Mesendoderm (in vitro differentiated cells): ENCODE data around the gene GABRD.

Experiments
- DNase-seq: peaks from one replicate; pipeline ENCODE4 v3.0.0; 2013
- H2AK5ac ChIP-seq: 2 replicates; pipeline ENCODE4 v1.6.1; 2013; ENCODE audit warnings: low read length, inconsistent platforms
- H2BK120ac ChIP-seq: 2 replicates; pipeline ENCODE4 v1.6.1; 2013; ENCODE audit warnings: low read depth, mild to moderate bottlenecking, low read length, moderate library complexity, mixed read lengths
- H2BK15ac ChIP-seq: replicated peaks from 2 replicates; pipeline ENCODE4 v1.6.1; 2013; ENCODE audit warnings: low read depth, mild to moderate bottlenecking, moderate library complexity
- H2BK5ac ChIP-seq: 2 replicates; pipeline ENCODE4 v1.6.1; 2013; ENCODE audit warnings: low read length, inconsistent platforms
- H3K18ac ChIP-seq: 2 replicates; pipeline ENCODE4 v1.6.1; 2013; ENCODE audit warnings: mild to moderate bottlenecking, low read length, mixed read lengths
- H3K23ac ChIP-seq: one replicate; pipeline ENCODE4 v1.6.1; 2013; ENCODE audit warnings: low read length
- H3K27ac ChIP-seq: 2 replicates; pipeline ENCODE4 v1.5.1; 2013; ENCODE audit warnings: low read depth, mild to moderate bottlenecking, inconsistent platforms, low read length, moderate library complexity
- H3K27me3 ChIP-seq: 2 replicates; pipeline ENCODE4 v1.6.1; 2013; ENCODE audit warnings: low read length, control low read depth, mild to moderate bottlenecking, inconsistent platforms; ENCODE audit not compliant: insufficient read depth, poor library complexity
- H3K36me3 ChIP-seq: 2 replicates; pipeline ENCODE4 v1.6.1; 2013; ENCODE audit warnings: low read length, inconsistent platforms; ENCODE audit not compliant: control insufficient read depth, insufficient read depth
- H3K4ac ChIP-seq: one replicate; pipeline ENCODE4 v1.6.1; 2013; ENCODE audit warnings: low read depth, mild to moderate bottlenecking, low read length, moderate library complexity
- H3K4me1 ChIP-seq: 2 replicates; pipeline ENCODE4 v1.6.1; 2013; ENCODE audit warnings: low read depth, low read length, inconsistent platforms; ENCODE audit not compliant: control insufficient read depth
- H3K4me2 ChIP-seq: 2 replicates; pipeline ENCODE4 v1.6.1; 2013; ENCODE audit warnings: low read length
- H3K4me3 ChIP-seq: 2 replicates; pipeline ENCODE4 v1.5.1; 2013; ENCODE audit warnings: mild to moderate bottlenecking, low read length
- H3K56ac ChIP-seq: one replicate; pipeline ENCODE4 v1.6.1; 2013; ENCODE audit warnings: low read length
- H3K79me1 ChIP-seq: 2 replicates; pipeline ENCODE4 v1.6.1; 2013; ENCODE audit warnings: low read length, inconsistent platforms
- H3K79me2 ChIP-seq: 2 replicates; pipeline ENCODE4 v1.6.1; 2013; ENCODE audit warnings: mild to moderate bottlenecking, low read length; ENCODE audit not compliant: control insufficient read depth, insufficient read depth
- H3K9ac ChIP-seq: 2 replicates; pipeline ENCODE4 v1.6.1; 2013; ENCODE audit warnings: low read length, inconsistent platforms
- H4K5ac ChIP-seq: one replicate; pipeline ENCODE4 v1.6.1; 2013; ENCODE audit warnings: low read length
- H4K8ac ChIP-seq: one replicate; pipeline ENCODE4 v1.6.1; 2013; ENCODE audit warnings: low read depth, mild to moderate bottlenecking, control low read depth, low read length, moderate library complexity
- WGBS: extraction: QIAGEN DNeasy Blood & Tissue Kit; methylation state at CpG from one replicate; pipeline ENCODE4 v1.1.7; 2013; ENCODE audit warnings: low lambda C conversion rate, missing lambda C conversion rate; ENCODE audit not compliant: insufficient coverage; ENCODE audit errors: extremely low coverage; 5-methylcytosine and 5-hydroxymethylcytosine counted together

GABRD gene

DNA sequence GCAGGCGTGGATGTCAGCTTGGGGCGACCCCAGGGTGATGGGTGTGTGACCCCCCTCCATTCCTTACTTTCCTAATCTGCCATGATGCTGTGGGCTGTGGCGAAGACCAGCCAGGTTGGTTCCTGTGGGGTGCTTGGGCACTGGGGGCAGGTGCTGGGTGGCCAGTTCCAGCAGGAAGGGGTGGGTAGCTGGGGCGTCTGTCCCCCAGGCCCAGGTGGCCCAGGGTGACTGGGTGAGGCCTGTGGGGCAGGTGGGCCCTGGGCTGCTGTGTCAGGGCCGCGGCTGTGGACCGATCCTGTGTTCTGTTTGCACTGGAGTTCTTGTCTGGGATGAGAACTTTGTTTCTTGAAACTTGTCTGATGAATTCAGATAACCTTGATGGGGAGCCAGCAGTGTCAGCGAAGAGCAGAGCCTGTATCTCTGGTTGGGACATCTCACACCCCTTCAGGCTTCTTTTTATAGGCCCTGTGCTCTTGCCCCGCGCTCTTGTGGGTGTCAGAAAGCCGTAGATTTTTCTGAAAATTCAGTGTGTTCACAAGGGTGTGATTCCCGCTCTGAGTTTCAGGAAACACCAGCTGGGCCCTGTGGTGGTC, 34.7 kb downstream of the GABRD start:
- H4K8ac ChIP-seq, result no peak overlapping the region
- H3K36me3 ChIP-seq, result no peaks in the 10 kb centered on the region
- H2BK5ac ChIP-seq, result no peak overlapping the region
- H3K56ac ChIP-seq, result no peak overlapping the region
- H3K27ac ChIP-seq, result no peak overlapping the region
- no CpG with 5 or more reads among the region's 12 CpGs for WGBS
- H3K9ac ChIP-seq, result no peak overlapping the region
- no peak overlapping the region for H4K5ac ChIP-seq
- no peak overlapping the region for H3K4me3 ChIP-seq
- no peak overlapping the region for H3K18ac ChIP-seq
- H2BK15ac ChIP-seq, result no peak overlapping the region
- H3K4ac ChIP-seq, result no peak overlapping the region
- no peak overlapping the region for H2BK120ac ChIP-seq
- no peaks in the 10 kb centered on the region for H3K27me3 ChIP-seq
- H3K23ac ChIP-seq, result no peak overlapping the region
- no peak overlapping the region for H3K4me2 ChIP-seq
- no peak overlapping the region for H2AK5ac ChIP-seq
- peaks cover 2% of the 10 kb centered on the region for H3K79me1 ChIP-seq
- no peak for DNase-seq
- H3K4me1 ChIP-seq, result no peaks in the 10 kb centered on the region
- H3K79me2 ChIP-seq, result peaks cover 2% of the 10 kb centered on the region

DNA sequence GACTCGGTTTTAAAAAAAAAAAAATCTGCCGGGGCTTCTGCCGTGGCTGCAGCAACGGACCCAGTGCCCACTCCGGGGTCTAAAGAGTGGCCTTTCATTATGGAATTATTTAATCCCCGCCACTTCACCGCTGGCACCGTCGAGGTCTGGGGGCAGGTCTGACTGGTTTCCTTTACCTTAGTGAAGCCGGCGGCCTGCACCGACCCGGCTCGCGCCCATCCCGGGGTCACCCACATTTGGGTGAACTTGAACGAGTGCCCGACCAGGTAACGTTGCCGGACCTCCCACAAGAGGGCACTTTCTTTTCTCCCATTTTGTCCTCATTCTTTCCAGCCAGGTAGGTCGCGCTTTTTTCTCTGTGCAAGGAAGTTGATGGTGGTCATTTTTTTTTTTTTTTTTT, 35.4 kb downstream of the GABRD start:
- H3K23ac ChIP-seq, result no peak overlapping the region
- H3K4me1 ChIP-seq, result no peaks in the 10 kb centered on the region
- H4K5ac ChIP-seq, result no peak overlapping the region
- H3K4ac ChIP-seq, result no peak overlapping the region
- no peak overlapping the region for H2BK120ac ChIP-seq
- H3K79me2 ChIP-seq, result peaks cover 2% of the 10 kb centered on the region
- no peak overlapping the region for H2BK15ac ChIP-seq
- WGBS, result no CpG with 5 or more reads among the region's 22 CpGs
- no peak overlapping the region for H3K4me2 ChIP-seq
- H2AK5ac ChIP-seq, result no peak overlapping the region
- no peak for DNase-seq
- no peak overlapping the region for H3K27ac ChIP-seq
- no peak overlapping the region for H2BK5ac ChIP-seq
- H3K27me3 ChIP-seq, result no peaks in the 10 kb centered on the region
- peaks cover 2% of the 10 kb centered on the region for H3K79me1 ChIP-seq
- no peak overlapping the region for H3K4me3 ChIP-seq
- no peak overlapping the region for H3K9ac ChIP-seq
- H3K18ac ChIP-seq, result no peak overlapping the region
- H3K36me3 ChIP-seq, result no peaks in the 10 kb centered on the region
- H3K56ac ChIP-seq, result no peak overlapping the region
- no peak overlapping the region for H4K8ac ChIP-seq

DNA sequence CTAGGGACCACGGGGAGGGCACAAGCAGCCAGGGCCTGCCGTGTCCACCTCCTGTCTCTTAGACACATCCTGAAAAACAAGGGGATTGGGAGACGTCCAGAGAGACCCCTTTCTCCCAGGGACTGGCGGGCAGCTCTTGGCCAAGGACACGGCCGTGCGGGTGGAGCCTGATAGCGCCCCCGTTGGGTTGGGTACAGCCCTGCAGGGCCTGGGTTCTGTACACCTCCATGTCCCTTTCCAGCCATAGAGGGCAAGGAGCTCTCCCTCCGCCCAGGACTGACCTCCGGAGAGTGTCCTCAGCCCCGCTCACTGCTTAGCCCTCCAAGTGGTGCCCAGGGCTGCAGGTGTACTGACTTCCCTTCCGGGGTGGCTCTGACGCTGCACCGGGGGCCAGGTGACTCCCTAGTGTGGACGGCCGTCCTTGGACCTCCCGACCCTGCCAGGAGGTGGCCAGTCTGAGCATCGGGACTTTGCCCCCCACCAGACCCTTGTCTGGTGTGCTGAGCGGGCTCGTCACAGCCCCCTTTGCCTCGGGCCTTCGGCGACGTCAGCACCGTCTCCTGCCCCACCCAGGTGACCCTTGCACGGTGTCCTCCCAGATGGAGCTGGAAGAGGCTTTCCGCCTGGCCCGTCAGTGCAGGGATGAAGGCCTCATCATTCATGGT, 36.9 kb downstream of the GABRD start:
- no CpG with 5 or more reads among the region's 29 CpGs for WGBS
- Histone ChIP-seq H2AK5ac (no peak overlapping the region), H3K56ac (no peak overlapping the region), H3K79me2 (peaks cover 2% of the 10 kb centered on the region), H3K18ac (no peak overlapping the region), H2BK15ac (no peak overlapping the region), H3K4me2 (no peak overlapping the region), H2BK5ac (no peak overlapping the region), H3K4me3 (no peak overlapping the region), H3K27me3 (no peaks in the 10 kb centered on the region), H4K8ac (no peak overlapping the region), H3K27ac (no peak overlapping the region), H3K23ac (no peak overlapping the region), H3K4ac (no peak overlapping the region), H3K4me1 (no peaks in the 10 kb centered on the region), H4K5ac (no peak overlapping the region), H3K79me1 (peaks cover 2% of the 10 kb centered on the region), H3K36me3 (no peaks in the 10 kb centered on the region), H3K9ac (no peak overlapping the region), H2BK120ac (no peak overlapping the region)
- no peak for DNase-seq

DNA sequence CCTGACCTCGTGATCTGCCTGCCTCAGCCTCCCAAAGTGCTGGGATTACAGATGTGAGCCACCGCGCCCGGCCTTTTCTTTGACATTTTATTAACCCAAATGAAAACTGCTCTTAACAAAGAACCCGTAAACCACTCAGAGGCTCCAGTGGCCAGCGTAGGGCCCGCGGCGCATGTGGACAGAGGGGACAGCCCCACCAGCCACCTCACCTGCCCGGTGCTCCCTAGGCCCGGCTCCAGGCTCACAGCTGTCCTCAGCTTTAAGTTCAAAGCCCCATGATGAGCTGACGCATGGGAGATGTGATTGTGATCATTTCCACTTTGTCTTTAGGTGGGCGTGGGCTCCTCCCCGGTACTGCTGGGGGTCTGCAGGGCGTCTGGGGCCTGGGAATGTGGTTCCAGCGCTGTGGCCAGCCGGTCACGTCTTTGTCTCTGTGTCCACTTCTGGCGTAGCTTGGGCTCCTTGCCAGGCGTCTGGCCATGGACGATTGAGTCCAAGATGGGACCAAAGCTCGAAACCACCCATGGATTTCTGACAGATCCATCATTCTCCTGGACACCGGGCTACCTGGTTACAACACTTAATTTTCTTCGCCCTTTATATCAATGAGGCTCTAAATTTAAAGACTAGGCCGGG, 37.9 kb downstream of the GABRD start:
- H2BK5ac ChIP-seq, result no peak overlapping the region
- H3K56ac ChIP-seq, result no peak overlapping the region
- no peak overlapping the region for H3K18ac ChIP-seq
- H3K23ac ChIP-seq, result no peak overlapping the region
- H3K27me3 ChIP-seq, result no peaks in the 10 kb centered on the region
- H3K36me3 ChIP-seq, result no peaks in the 10 kb centered on the region
- H3K4ac ChIP-seq, result no peak overlapping the region
- peaks cover 2% of the 10 kb centered on the region for H3K79me1 ChIP-seq
- H4K5ac ChIP-seq, result no peak overlapping the region
- H2AK5ac ChIP-seq, result no peak overlapping the region
- peaks cover 2% of the 10 kb centered on the region for H3K79me2 ChIP-seq
- no peak overlapping the region for H3K27ac ChIP-seq
- H3K4me2 ChIP-seq, result no peak overlapping the region
- no peak overlapping the region for H3K4me3 ChIP-seq
- no peak overlapping the region for H2BK120ac ChIP-seq
- WGBS, result no CpG with 5 or more reads among the region's 25 CpGs
- H3K9ac ChIP-seq, result no peak overlapping the region
- DNase-seq, result no peak
- no peak overlapping the region for H4K8ac ChIP-seq
- no peak overlapping the region for H2BK15ac ChIP-seq
- no peaks in the 10 kb centered on the region for H3K4me1 ChIP-seq

DNA sequence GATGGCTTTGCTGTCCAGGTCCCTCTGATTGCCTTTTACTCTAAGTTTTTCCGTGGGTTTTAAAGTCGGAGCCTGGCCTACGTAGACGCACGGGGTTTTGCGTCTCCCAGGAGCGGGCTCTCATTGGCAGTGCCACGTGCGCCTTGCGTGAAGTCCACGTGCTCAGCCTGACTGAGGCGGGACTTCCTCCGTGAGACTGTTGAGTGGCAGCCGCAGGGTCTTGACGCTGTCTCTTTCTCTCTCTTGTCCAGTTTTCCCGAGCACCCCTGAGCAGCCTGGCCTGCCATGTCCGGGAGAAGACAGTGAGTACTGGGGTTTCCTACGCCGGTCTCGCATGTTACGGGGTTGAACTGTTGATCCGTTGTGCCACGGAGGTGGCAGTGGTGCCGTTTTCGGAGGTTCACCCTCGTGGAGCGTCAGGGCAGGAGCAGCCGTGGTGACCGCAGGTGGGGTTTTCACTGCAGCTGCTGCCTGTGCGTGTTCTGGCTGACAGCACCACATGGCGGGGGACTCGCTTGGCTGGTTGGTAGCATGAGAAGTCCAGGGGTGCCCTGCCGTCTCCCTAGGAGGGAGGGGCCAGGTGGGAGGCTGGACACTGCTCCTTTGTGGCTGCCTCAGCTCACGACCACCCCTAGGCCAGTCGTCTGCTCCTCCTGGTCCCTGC, 40.3 kb downstream of the GABRD start:
- Histone ChIP-seq H3K79me2 (no peaks in the 10 kb centered on the region), H3K18ac (no peak overlapping the region), H3K56ac (no peak overlapping the region), H3K27ac (no peak overlapping the region), H3K9ac (no peak overlapping the region), H3K4me2 (no peak overlapping the region), H2BK15ac (no peak overlapping the region), H3K27me3 (no peaks in the 10 kb centered on the region), H3K36me3 (no peaks in the 10 kb centered on the region), H2BK120ac (no peak overlapping the region), H3K4me3 (no peak overlapping the region), H3K4ac (no peak overlapping the region), H3K4me1 (no peaks in the 10 kb centered on the region), H3K23ac (no peak overlapping the region), H2AK5ac (no peak overlapping the region), H4K5ac (no peak overlapping the region), H2BK5ac (no peak overlapping the region), H4K8ac (no peak overlapping the region), H3K79me1 (no peaks in the 10 kb centered on the region)
- DNase-seq, result no peak
- no CpG with 5 or more reads among the region's 35 CpGs for WGBS
